Suppressor macrophage (primary cell): ENCODE results near the gene ACSS1.

Experiments
- DNase-seq, 4 experiments: peaks; one replicate each; pipeline ENCODE4 v3.0.0-alpha.2; 2020 to 2022

ACSS1 gene

GRCh38 chr20:25078662-25079061 lies 20.7 kb upstream of the ACSS1 start:
- no peak for DNase-seq

GRCh38 chr20:25077610-25078169 lies 19.8 kb upstream of the ACSS1 start:
- DNase-seq: peak; percentile 46 to 76 (median 64)

GRCh38 chr20:25076731-25077609 lies 19.0 kb upstream of the ACSS1 start:
- peak in 3 of 4 experiments; percentile 22 to 38 (median 26) for DNase-seq

GRCh38 chr20:25076201-25076600 lies 18.3 kb upstream of the ACSS1 start:
- DNase-seq: no peak

GRCh38 chr20:25073544-25073943 lies 15.6 kb upstream of the ACSS1 start:
- DNase-seq: no peak

- no peak for DNase-seq
These were observed 14.4 kb upstream of the ACSS1 start for GRCh38 chr20:25072226-25072811.

GRCh38 chr20:25071734-25072133 lies 13.8 kb upstream of the ACSS1 start:
- no peak for DNase-seq

GRCh38 chr20:25070821-25071473 lies 13.0 kb upstream of the ACSS1 start:
- no peak for DNase-seq

- no peak for DNase-seq
These were observed 9.4 kb upstream of the ACSS1 start for GRCh38 chr20:25067102-25067987.

GRCh38 chr20:25066386-25066785 lies 8.4 kb upstream of the ACSS1 start:
- no peak for DNase-seq

- peak; percentile 73 to 82 (median 78) for DNase-seq
These were observed 7.8 kb upstream of the ACSS1 start for GRCh38 chr20:25065625-25066338.

- DNase-seq: no peak
These were observed 7.2 kb upstream of the ACSS1 start for GRCh38 chr20:25065072-25065624.

GRCh38 chr20:25064561-25065071 lies 6.7 kb upstream of the ACSS1 start:
- no peak for DNase-seq

GRCh38 chr20:25063981-25064380 lies 6.0 kb upstream of the ACSS1 start:
- no peak for DNase-seq

- no peak for DNase-seq
These were observed 5.6 kb upstream of the ACSS1 start for GRCh38 chr20:25063546-25063945.

GRCh38 chr20:25062841-25063240 lies 4.9 kb upstream of the ACSS1 start:
- no peak for DNase-seq

GRCh38 chr20:25061821-25062530 lies 4.0 kb upstream of the ACSS1 start:
- DNase-seq: no peak

GRCh38 chr20:25061103-25061799 lies 3.3 kb upstream of the ACSS1 start:
- DNase-seq: no peak

GRCh38 chr20:25059866-25060465 lies 2.0 kb upstream of the ACSS1 start:
- no peak for DNase-seq
